Loucy (cell line): ENCODE results near the gene PRR36.

Experiments used
- EZH2phosphoT487 ChIP-seq: fragments of 200-600 bp; IDR thresholded peaks from 2 replicates; pipeline ENCODE4 v1.6.1; 2018; ENCODE audit warnings: antibody characterized with exemption, mild to moderate bottlenecking, moderate library complexity, borderline replicate concordance
- TF ChIP-seq, protein P1 (sequence below): fragments of 200-600 bp; sonication (generic); conservative IDR thresholded peaks from 2 replicates; pipeline ENCODE4 v1.5.1; 2014; ENCODE audit warnings: mild to moderate bottlenecking, antibody characterized with exemption, low read length

DNA sequence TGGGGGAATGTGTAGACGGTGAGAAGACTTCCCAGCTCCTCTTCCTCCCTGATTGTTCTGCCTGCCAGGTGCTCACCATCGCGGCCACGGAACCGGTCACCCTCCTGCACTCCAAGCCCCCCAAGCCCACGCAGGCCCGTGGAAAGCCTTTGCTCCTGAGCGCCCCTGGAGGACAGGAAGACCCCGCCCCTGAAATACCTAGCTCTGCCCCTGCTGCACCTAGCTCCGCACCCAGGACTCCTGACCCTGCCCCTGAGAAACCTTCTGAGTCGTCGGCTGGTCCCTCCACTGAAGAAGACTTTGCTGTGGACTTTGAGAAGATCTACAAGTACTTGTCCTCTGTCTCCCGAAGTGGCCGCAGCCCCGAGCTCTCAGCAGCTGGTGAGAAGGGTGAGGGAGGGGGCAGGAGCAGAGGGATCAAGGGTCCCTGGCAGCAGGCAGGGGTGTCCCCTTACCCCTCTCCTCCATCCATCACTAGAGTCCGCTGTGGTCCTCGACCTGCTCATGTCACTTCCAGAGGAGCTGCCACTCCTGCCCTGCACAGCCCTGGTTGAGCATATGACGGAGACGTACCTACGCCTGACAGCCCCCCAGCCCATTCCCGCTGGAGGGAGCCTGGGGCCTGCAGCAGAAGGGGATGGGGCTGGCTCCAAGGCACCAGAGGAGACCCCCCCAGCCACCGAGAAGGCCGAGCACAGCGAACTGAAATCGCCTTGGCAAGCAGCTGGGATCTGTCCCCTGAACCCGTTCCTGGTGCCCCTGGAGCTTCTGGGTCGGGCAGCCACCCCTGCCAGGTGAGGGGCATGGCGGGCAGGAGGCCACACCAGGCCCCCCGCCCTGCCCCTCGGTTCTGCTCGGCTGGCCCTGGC is 48.0 kb upstream of the PRR36 start:
- TF ChIP-seq, protein P1, sequence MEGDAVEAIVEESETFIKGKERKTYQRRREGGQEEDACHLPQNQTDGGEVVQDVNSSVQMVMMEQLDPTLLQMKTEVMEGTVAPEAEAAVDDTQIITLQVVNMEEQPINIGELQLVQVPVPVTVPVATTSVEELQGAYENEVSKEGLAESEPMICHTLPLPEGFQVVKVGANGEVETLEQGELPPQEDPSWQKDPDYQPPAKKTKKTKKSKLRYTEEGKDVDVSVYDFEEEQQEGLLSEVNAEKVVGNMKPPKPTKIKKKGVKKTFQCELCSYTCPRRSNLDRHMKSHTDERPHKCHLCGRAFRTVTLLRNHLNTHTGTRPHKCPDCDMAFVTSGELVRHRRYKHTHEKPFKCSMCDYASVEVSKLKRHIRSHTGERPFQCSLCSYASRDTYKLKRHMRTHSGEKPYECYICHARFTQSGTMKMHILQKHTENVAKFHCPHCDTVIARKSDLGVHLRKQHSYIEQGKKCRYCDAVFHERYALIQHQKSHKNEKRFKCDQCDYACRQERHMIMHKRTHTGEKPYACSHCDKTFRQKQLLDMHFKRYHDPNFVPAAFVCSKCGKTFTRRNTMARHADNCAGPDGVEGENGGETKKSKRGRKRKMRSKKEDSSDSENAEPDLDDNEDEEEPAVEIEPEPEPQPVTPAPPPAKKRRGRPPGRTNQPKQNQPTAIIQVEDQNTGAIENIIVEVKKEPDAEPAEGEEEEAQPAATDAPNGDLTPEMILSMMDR: no peak
- no peak for TF ChIP-seq EZH2phosphoT487
